Measurements from ENCODE around the gene PANK1.

PANK1 gene

GRCh38 chr10:89644967-89645741, at the start of gene PANK1:
Gene PANK1 (minus strand): TSS chr10:89645242. CDS start chr10:89644891, 351 bp downstream.
- Histone ChIP-seq H3K9ac (ENCODE audit: low read length) (peak within 1 kb of the TSS; percentile 77), H3K36me3 (ENCODE audit: control insufficient read depth, insufficient read depth, low read length) (no peaks in the 10 kb centered on the region), H3K27ac (ENCODE audit: low read depth, low read length) (peak within 1 kb of the TSS; percentile 76), H3K4me1 (ENCODE audit: control insufficient read depth, insufficient read depth, low read length) (peaks cover 15% of the 10 kb centered on the region), H3K27me3 (ENCODE audit: control insufficient read depth, insufficient read depth, low read length) (no peaks in the 10 kb centered on the region), H3K9me3 (ENCODE audit: control insufficient read depth, insufficient read depth, low read depth, low read length) (no peaks in the 10 kb centered on the region; the same call in 1 of the 2 replicates), H3K4me3 (ENCODE audit: low read depth, low read length) (peak within 1 kb of the TSS; percentile 91)

GRCh38 chr10:89693176-89693575, 48.1 kb upstream of the PANK1 start:
- H3K4me1 ChIP-seq (ENCODE audit: control insufficient read depth, insufficient read depth, low read length): peaks cover 3% of the 10 kb centered on the region; the same call in 1 of the 2 replicates
- H3K9me3 ChIP-seq (ENCODE audit: control insufficient read depth, insufficient read depth, low read depth, low read length): no peaks in the 10 kb centered on the region
- H3K36me3 ChIP-seq (ENCODE audit: control insufficient read depth, insufficient read depth, low read length): no peaks in the 10 kb centered on the region
- H3K27ac ChIP-seq (ENCODE audit: low read depth, low read length): no peak overlapping the region
- H3K27me3 ChIP-seq (ENCODE audit: control insufficient read depth, insufficient read depth, low read length): no peaks in the 10 kb centered on the region
- H3K4me3 ChIP-seq (ENCODE audit: low read depth, low read length): no peak overlapping the region
- H3K9ac ChIP-seq (ENCODE audit: low read length): no peak overlapping the region

- H3K9me3 ChIP-seq (ENCODE audit: control insufficient read depth, insufficient read depth, low read depth, low read length): no peaks in the 10 kb centered on the region
- H3K4me1 ChIP-seq (ENCODE audit: control insufficient read depth, insufficient read depth, low read length): peaks cover 3% of the 10 kb centered on the region; the same call in 1 of the 2 replicates
- H3K9ac ChIP-seq (ENCODE audit: low read length): no peak overlapping the region
- no peak overlapping the region for H3K27ac ChIP-seq (ENCODE audit: low read depth, low read length)
- no peaks in the 10 kb centered on the region for H3K36me3 ChIP-seq (ENCODE audit: control insufficient read depth, insufficient read depth, low read length)
- no peak overlapping the region for H3K4me3 ChIP-seq (ENCODE audit: low read depth, low read length)
- no peaks in the 10 kb centered on the region for H3K27me3 ChIP-seq (ENCODE audit: control insufficient read depth, insufficient read depth, low read length)
Measured at GRCh38 chr10:89692416-89692815, 47.4 kb upstream of the PANK1 start.

- H3K36me3 ChIP-seq (ENCODE audit: control insufficient read depth, insufficient read depth, low read length): no peaks in the 10 kb centered on the region
- H3K27me3 ChIP-seq (ENCODE audit: control insufficient read depth, insufficient read depth, low read length): no peaks in the 10 kb centered on the region
- no peak overlapping the region for H3K9ac ChIP-seq (ENCODE audit: low read length)
- no peaks in the 10 kb centered on the region for H3K4me1 ChIP-seq (ENCODE audit: control insufficient read depth, insufficient read depth, low read length)
- H3K9me3 ChIP-seq (ENCODE audit: control insufficient read depth, insufficient read depth, low read depth, low read length): no peaks in the 10 kb centered on the region
- no peak overlapping the region for H3K4me3 ChIP-seq (ENCODE audit: low read depth, low read length)
- H3K27ac ChIP-seq (ENCODE audit: low read depth, low read length): no peak overlapping the region
Measured at GRCh38 chr10:89690027-89690426, 45.0 kb upstream of the PANK1 start.

GRCh38 chr10:89685936-89686335, 40.9 kb upstream of the PANK1 start:
- Histone ChIP-seq H3K4me3 (ENCODE audit: low read depth, low read length) (no peak overlapping the region), H3K4me1 (ENCODE audit: control insufficient read depth, insufficient read depth, low read length) (no peaks in the 10 kb centered on the region), H3K27ac (ENCODE audit: low read depth, low read length) (no peak overlapping the region), H3K9ac (ENCODE audit: low read length) (no peak overlapping the region), H3K27me3 (ENCODE audit: control insufficient read depth, insufficient read depth, low read length) (no peaks in the 10 kb centered on the region), H3K36me3 (ENCODE audit: control insufficient read depth, insufficient read depth, low read length) (no peaks in the 10 kb centered on the region), H3K9me3 (ENCODE audit: control insufficient read depth, insufficient read depth, low read depth, low read length) (no peaks in the 10 kb centered on the region)

- Histone ChIP-seq H3K9me3 (ENCODE audit: control insufficient read depth, insufficient read depth, low read depth, low read length) (no peaks in the 10 kb centered on the region), H3K27me3 (ENCODE audit: control insufficient read depth, insufficient read depth, low read length) (no peaks in the 10 kb centered on the region), H3K4me1 (ENCODE audit: control insufficient read depth, insufficient read depth, low read length) (no peaks in the 10 kb centered on the region), H3K4me3 (ENCODE audit: low read depth, low read length) (no peak overlapping the region), H3K27ac (ENCODE audit: low read depth, low read length) (no peak overlapping the region), H3K36me3 (ENCODE audit: control insufficient read depth, insufficient read depth, low read length) (no peaks in the 10 kb centered on the region), H3K9ac (ENCODE audit: low read length) (no peak overlapping the region)
Measured at GRCh38 chr10:89684604-89685003, 39.6 kb upstream of the PANK1 start.

- Histone ChIP-seq H3K27me3 (ENCODE audit: control insufficient read depth, insufficient read depth, low read length) (no peaks in the 10 kb centered on the region), H3K4me3 (ENCODE audit: low read depth, low read length) (no peak overlapping the region), H3K27ac (ENCODE audit: low read depth, low read length) (no peak overlapping the region), H3K9me3 (ENCODE audit: control insufficient read depth, insufficient read depth, low read depth, low read length) (no peaks in the 10 kb centered on the region), H3K36me3 (ENCODE audit: control insufficient read depth, insufficient read depth, low read length) (no peaks in the 10 kb centered on the region), H3K4me1 (ENCODE audit: control insufficient read depth, insufficient read depth, low read length) (no peaks in the 10 kb centered on the region), H3K9ac (ENCODE audit: low read length) (no peak overlapping the region)
Measured at GRCh38 chr10:89683883-89684282, 38.8 kb upstream of the PANK1 start.

GRCh38 chr10:89679986-89680385, 34.9 kb upstream of the PANK1 start:
- H3K4me3 ChIP-seq (ENCODE audit: low read depth, low read length): no peak overlapping the region
- no peak overlapping the region for H3K27ac ChIP-seq (ENCODE audit: low read depth, low read length)
- H3K9ac ChIP-seq (ENCODE audit: low read length): no peak overlapping the region
- H3K36me3 ChIP-seq (ENCODE audit: control insufficient read depth, insufficient read depth, low read length): no peaks in the 10 kb centered on the region
- peaks cover 7% of the 10 kb centered on the region for H3K4me1 ChIP-seq (ENCODE audit: control insufficient read depth, insufficient read depth, low read length)
- no peaks in the 10 kb centered on the region for H3K9me3 ChIP-seq (ENCODE audit: control insufficient read depth, insufficient read depth, low read depth, low read length)
- peaks cover 8% of the 10 kb centered on the region; the same call in 1 of the 2 replicates for H3K27me3 ChIP-seq (ENCODE audit: control insufficient read depth, insufficient read depth, low read length)

GRCh38 chr10:89677341-89677740, 32.3 kb upstream of the PANK1 start:
- Histone ChIP-seq H3K4me3 (ENCODE audit: low read depth, low read length) (no peak overlapping the region), H3K9ac (ENCODE audit: low read length) (no peak overlapping the region), H3K27ac (ENCODE audit: low read depth, low read length) (no peak overlapping the region), H3K9me3 (ENCODE audit: control insufficient read depth, insufficient read depth, low read depth, low read length) (no peaks in the 10 kb centered on the region), H3K4me1 (ENCODE audit: control insufficient read depth, insufficient read depth, low read length) (peaks cover 18% of the 10 kb centered on the region), H3K27me3 (ENCODE audit: control insufficient read depth, insufficient read depth, low read length) (peaks cover 8% of the 10 kb centered on the region; the same call in 1 of the 2 replicates), H3K36me3 (ENCODE audit: control insufficient read depth, insufficient read depth, low read length) (no peaks in the 10 kb centered on the region)

GRCh38 chr10:89670926-89671325, 25.9 kb upstream of the PANK1 start:
- Histone ChIP-seq H3K9me3 (ENCODE audit: control insufficient read depth, insufficient read depth, low read depth, low read length) (no peaks in the 10 kb centered on the region), H3K4me3 (ENCODE audit: low read depth, low read length) (no peak overlapping the region), H3K27ac (ENCODE audit: low read depth, low read length) (no peak overlapping the region), H3K36me3 (ENCODE audit: control insufficient read depth, insufficient read depth, low read length) (no peaks in the 10 kb centered on the region), H3K9ac (ENCODE audit: low read length) (no peak overlapping the region), H3K27me3 (ENCODE audit: control insufficient read depth, insufficient read depth, low read length) (peaks cover 3% of the 10 kb centered on the region; the same call in 1 of the 2 replicates), H3K4me1 (ENCODE audit: control insufficient read depth, insufficient read depth, low read length) (peaks cover 18% of the 10 kb centered on the region)

GRCh38 chr10:89669985-89670384, 24.9 kb upstream of the PANK1 start:
- H3K27ac ChIP-seq (ENCODE audit: low read depth, low read length): no peak overlapping the region
- H3K36me3 ChIP-seq (ENCODE audit: control insufficient read depth, insufficient read depth, low read length): no peaks in the 10 kb centered on the region
- no peak overlapping the region for H3K9ac ChIP-seq (ENCODE audit: low read length)
- H3K27me3 ChIP-seq (ENCODE audit: control insufficient read depth, insufficient read depth, low read length): no peaks in the 10 kb centered on the region
- no peak overlapping the region for H3K4me3 ChIP-seq (ENCODE audit: low read depth, low read length)
- peaks cover 11% of the 10 kb centered on the region for H3K4me1 ChIP-seq (ENCODE audit: control insufficient read depth, insufficient read depth, low read length)
- no peaks in the 10 kb centered on the region for H3K9me3 ChIP-seq (ENCODE audit: control insufficient read depth, insufficient read depth, low read depth, low read length)
